Smooth muscle cell of the brain vasculature (primary cell): ENCODE measurements around the gene RHEX.
"Not testable (repeated sequence)": the region's sequence is repeated elsewhere in the genome, so short reads cannot be mapped to it uniquely, and the experiment has no call there.

Experiments
- DNase-seq: peaks from one replicate; pipeline ENCODE4 v3.0.0-alpha.2; 2012; ENCODE audit warnings: low read depth, low spot score

Gene RHEX

GRCh38 chr1:206030191-206030590, 22.8 kb upstream of the RHEX start:
- no peak for DNase-seq

GRCh38 chr1:206030714-206031113, 22.3 kb upstream of the RHEX start:
- DNase-seq: peak; percentile 32

GRCh38 chr1:206032380-206033140, 20.4 kb upstream of the RHEX start:
- no peak for DNase-seq

- DNase-seq: no peak
Measured at GRCh38 chr1:206035027-206035426, 17.9 kb upstream of the RHEX start.

- DNase-seq: no peak
Measured at GRCh38 chr1:206036663-206037455, 16.1 kb upstream of the RHEX start.

GRCh38 chr1:206037581-206037980, 15.4 kb upstream of the RHEX start:
- DNase-seq: no peak

- no peak for DNase-seq
Measured at GRCh38 chr1:206039046-206039973, 13.7 kb upstream of the RHEX start.

GRCh38 chr1:206040328-206040727, 12.6 kb upstream of the RHEX start:
- DNase-seq: no peak

GRCh38 chr1:206041640-206042039, 11.3 kb upstream of the RHEX start:
- DNase-seq: no peak

GRCh38 chr1:206047271-206047670, 5.7 kb upstream of the RHEX start:
- no peak for DNase-seq

GRCh38 chr1:206048582-206048981, 4.4 kb upstream of the RHEX start:
- DNase-seq: no peak

GRCh38 chr1:206049293-206049692, 3.7 kb upstream of the RHEX start:
- no peak for DNase-seq

GRCh38 chr1:206049919-206050600, 2.9 kb upstream of the RHEX start:
- no peak for DNase-seq

- no peak for DNase-seq
Measured at GRCh38 chr1:206050655-206051235, 2.2 kb upstream of the RHEX start.

GRCh38 chr1:206052231-206052865, 625 bp upstream of the RHEX start:
- DNase-seq: not testable (repeated sequence)

GRCh38 chr1:206053616-206054015, 643 bp downstream of the RHEX start:
- DNase-seq: not testable (repeated sequence)

- DNase-seq: not testable (repeated sequence)
Measured at GRCh38 chr1:206055069-206055625, 2.2 kb downstream of the RHEX start.

GRCh38 chr1:206055639-206056323, 2.8 kb downstream of the RHEX start:
- DNase-seq: not testable (repeated sequence)

GRCh38 chr1:206058289-206058926, 5.4 kb downstream of the RHEX start:
- not testable (repeated sequence) for DNase-seq
